Ovary (tissue), 3 donors: ENCODE results near the gene ACER3.

ENCODE experiments used
- POLR2A ChIP-seq: fragments of 450-650 bp; IDR thresholded peaks from one replicate; pipeline ENCODE4 v1.6.1; 2017; ENCODE audit warnings: antibody characterized with exemption, mild to moderate bottlenecking, moderate library complexity
- TF ChIP-seq, protein P1 (sequence below), 3 donors: fragments of 450-650 bp in 2 of 3; fragments of 200-600 bp in 1 of 3; IDR thresholded peaks; one replicate each; pipeline versions ENCODE4 v1.5.1 to v1.8.0; 2016 to 2022; ENCODE audit warnings: antibody characterized with exemption in 3 of 3, mild to moderate bottlenecking in 1 of 3
- donor health status: DM: no; HTN: no; CAD: no.

- TF ChIP-seq, protein P1, sequence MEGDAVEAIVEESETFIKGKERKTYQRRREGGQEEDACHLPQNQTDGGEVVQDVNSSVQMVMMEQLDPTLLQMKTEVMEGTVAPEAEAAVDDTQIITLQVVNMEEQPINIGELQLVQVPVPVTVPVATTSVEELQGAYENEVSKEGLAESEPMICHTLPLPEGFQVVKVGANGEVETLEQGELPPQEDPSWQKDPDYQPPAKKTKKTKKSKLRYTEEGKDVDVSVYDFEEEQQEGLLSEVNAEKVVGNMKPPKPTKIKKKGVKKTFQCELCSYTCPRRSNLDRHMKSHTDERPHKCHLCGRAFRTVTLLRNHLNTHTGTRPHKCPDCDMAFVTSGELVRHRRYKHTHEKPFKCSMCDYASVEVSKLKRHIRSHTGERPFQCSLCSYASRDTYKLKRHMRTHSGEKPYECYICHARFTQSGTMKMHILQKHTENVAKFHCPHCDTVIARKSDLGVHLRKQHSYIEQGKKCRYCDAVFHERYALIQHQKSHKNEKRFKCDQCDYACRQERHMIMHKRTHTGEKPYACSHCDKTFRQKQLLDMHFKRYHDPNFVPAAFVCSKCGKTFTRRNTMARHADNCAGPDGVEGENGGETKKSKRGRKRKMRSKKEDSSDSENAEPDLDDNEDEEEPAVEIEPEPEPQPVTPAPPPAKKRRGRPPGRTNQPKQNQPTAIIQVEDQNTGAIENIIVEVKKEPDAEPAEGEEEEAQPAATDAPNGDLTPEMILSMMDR (IDR thresholded peaks at IDR 0.05): no peak
- TF ChIP-seq POLR2A: no peak
Measured at GRCh38 chr11:77040401-77040777, 179.7 kb downstream of the ACER3 start.
